ENCODE data around the gene TCN2. TPM values are rescaled to one million over a fixed set of nuclear protein-coding genes. Genes with fewer than 3 reads are reported as not detected.

The TCN2 gene
- total RNA-seq (2022; extraction: Qiagen RNA extraction) = 4.7 to 5.5 TPM (median 5.1 TPM) in 5 replicates

DNA sequence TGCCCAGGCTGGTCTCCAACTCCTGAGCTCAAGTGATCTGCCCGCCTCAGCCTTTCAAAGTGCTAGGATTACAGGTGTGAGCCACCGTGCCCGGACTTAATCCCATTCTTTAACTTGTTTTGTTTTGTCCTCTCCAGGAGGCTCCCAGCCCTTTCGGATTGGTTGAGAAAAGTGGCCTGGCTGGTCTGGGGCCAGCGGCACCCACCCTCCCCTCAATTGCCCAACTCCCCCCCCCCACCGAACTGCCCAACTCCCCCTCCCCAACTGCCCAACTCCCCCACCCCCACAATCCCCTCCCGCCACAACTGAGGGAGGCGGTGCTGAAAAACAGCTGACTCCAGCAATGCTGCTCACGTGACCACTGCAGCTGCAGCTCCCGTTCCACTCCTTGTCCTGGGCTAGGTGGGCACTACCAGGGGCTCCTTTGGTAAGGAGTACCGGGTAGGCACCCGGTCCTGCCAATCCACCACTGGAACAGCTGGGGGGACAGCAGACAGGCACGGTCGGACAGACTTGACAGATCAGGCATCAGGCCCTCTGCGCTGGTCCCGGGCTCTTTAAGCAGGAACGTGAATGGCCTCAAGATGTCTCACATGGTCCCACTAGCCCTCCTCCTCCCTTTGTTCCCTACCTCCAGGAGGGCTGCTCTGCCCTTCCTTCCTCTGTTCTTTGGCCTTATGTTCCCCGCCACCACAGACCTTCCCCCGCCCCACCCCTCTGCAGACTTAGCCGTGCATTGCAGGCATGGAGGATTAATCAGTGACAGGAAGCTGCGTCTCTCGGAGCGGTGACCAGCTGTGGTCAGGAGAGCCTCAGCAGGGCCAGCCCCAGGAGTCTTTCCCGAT is at the start of gene TCN2:
TCN2 (plus strand) TSS at position 720 of the 845 bp plus-strand sequence. CDS start 158 bp downstream, outside the sequence.

DNA sequence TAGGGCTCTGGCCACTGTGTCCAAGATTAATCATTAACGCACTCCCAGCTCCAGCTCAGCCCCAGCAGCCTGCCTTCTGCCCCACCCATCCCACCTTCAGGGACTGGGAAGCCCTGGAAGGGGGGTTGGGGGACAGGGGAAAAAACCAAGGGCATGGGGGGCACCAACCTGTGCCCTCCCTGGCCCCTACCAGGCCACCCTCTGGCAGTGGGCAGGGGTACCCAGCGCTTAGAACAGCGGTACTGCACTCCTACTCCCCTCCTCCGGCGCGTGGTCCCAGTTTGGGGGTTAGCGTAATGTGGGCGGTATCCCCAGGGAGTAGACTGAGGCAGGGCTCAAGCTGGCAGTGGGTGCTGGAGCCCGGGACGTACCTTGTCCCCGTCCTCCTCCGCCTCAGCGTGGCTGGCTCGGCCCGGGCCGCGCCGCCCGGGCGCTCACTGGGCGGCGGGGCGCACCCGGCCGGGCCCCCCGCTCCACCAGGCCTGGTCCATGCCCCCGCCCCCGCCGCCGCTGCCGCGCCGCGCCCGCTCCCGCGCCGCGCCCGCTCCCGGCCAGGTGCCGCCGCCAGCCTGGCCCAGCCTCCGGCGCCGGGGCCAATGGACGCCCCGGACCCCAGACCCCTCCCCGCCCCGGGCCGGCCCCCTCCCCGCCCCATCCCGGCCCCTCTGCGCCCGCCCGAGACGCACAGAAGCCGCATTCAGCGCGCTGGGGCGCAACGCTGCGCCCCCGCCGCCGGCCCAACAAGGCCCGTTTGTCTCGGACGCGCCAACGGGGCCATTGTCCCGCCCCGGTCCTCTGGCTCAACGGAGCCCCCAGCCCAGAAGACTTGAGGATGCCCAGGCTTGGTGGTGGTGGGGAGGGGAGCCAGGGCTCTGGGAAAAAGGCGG is 32.6 kb upstream of the TCN2 start, which contains the start of gene GAL3ST1:
GAL3ST1 (minus strand) TSS at position 571 of the 887 bp plus-strand sequence. CDS start 17,273 bp downstream, outside the sequence.

DNA sequence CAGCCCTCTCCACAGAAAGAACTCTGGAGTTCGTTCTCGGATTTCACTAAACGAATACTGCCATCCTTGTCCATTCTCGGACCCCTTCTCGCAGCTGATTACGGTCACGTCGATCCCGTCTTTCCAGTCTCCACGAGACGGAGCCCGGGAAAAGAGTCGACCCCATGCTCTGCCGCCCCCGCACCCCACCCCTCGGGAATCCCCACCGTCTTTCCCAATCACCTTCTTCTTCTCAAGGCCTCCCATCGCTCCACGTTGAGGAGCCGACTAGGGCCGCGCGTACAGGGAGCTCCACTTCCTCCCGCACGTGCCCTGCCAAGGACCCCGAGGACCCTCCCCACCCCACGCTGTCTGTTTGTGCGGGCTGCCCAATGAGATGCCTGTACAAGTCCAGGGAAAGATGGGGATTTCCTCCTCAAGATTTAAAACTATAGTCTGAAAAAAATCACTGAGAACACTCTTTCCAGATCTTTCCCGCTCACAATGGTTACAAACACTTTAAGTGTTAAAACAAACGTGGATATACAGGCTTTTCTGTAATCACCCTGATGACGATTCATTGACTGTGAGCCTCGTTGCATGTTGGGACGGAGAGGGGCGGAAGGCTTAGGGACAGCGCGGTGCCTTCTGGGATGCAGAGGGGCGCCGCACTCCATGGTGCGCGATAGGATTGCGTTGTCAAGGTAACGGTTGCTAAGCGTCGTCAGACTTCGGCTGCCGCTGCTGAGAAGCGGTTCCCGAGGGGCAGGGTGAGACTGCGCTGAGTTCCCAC is 15.2 kb upstream of the TCN2 start, which contains the start of gene PES1:
PES1 (minus strand) TSS at position 323 of the 772 bp plus-strand sequence; CDS start at position 246, 77 bp downstream.

DNA sequence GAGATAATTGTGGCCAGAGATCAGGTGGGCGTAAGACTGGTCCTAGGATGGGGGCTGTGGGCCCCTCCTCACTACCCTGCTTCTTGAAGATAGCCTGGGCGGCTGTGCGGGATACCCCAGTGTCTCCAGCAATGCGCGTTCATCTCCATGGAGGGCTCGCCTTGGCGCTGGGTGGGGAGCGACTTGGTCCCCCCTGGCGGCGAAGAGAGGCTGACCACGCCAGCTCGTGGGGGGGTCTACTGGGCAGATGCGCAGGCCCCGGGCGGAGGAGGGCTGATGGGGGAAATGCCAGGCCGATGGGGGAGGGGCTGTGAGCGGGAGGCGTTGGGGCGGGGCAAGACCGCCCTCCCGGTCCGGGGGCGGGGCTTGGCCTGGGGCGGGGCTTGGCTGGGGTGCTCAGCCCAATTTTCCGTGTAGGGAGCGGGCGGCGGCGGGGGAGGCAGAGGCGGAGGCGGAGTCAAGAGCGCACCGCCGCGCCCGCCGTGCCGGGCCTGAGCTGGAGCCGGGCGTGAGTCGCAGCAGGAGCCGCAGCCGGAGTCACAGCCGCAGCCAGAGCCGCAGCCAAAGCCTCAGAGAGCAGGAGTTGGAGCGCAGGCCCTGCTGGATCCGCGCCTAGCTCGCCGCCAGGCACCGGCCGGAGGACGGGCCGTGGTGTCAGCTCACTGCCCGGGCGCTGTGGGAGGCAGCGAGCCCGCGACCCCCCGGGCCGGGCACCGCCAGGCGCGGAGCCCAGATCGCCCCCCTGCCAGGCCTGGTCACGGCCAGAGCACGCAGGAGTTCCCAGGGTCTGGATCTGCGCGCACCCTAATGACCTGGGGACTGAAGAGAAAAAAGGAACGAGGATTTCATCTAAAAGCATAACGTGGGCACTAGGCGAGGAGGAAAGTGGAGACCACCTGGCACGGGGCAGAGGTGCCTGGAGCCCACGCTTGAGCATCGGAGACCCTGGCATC is 28.6 kb downstream of the TCN2 start, which contains the start of gene SLC35E4:
SLC35E4 (plus strand) TSS at position 509 of the 953 bp plus-strand sequence. CDS start 670 bp downstream, outside the sequence.

DNA sequence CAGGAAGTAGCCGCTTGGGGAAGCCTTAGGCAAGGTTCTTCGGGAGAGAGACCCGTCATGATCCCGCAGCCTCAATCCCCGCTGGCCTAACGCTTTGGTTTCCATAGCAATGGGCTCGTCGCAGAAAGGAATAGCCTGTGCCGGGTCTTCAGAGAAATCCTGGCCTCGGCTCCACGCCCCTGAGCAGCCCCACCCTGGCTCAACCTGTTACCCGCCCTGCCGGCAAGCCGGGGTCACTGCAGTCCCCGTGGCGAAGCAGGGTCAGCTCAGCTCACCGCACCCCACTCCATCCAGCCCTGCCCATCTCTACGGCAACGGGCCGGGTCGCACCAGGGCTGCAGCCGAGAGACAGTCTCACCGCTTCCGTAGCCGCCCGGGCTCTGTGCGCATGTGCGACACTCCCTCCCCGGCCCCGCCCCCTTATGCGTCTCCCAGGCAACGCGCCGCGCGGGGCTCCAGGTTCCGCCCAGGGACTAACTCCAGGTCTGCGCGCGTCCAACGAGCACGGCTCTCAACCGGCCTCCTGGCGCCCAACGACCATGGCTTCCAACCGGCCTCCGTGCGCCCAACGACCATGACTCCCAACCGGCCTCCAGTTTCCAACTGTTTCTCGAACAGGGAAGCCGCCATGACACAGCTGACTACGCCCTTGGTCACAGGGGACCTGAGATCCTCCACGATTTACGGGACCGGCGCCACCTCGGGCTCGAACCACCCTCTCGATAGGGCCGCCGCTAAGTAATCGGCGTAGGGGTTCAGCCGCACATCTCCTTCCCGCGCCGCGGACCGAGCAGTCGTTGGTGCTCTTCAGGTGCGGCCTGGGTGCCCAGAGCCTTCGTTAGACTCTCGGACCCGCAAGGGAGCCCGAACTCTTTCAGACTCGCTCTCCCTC is 60.8 kb downstream of the TCN2 start, which contains the start of gene DUSP18:
DUSP18 (minus strand) TSS at position 382 of the 892 bp plus-strand sequence. CDS start 3,872 bp downstream, outside the sequence.

Other genes with a start within 250 kb of the TCN2 start
- gene RNF215, start 219.8 kb upstream of the TCN2 start, total RNA-seq (2022; extraction: Qiagen RNA extraction) = 15.7 to 23.4 TPM (median 20.2 TPM) in 5 replicates
- 68.1 to 112 TPM (median 83.1 TPM) in 5 replicates for gene SEC14L2, start 210.2 kb upstream of the TCN2 start, total RNA-seq (2022; extraction: Qiagen RNA extraction)
- gene MTFP1, start 181.4 kb upstream of the TCN2 start, total RNA-seq (2022; extraction: Qiagen RNA extraction) = 65.6 to 72.5 TPM (median 68.0 TPM) in 5 replicates
- not detected in 5 replicates for gene SEC14L3, start 135.2 kb upstream of the TCN2 start, total RNA-seq (2022; extraction: Qiagen RNA extraction)
- 4.4 to 5.8 TPM (median 4.9 TPM) in 5 replicates for gene SEC14L4, start 101.5 kb upstream of the TCN2 start, total RNA-seq (2022; extraction: Qiagen RNA extraction)
- not detected in 5 replicates for gene SEC14L6, start 60.4 kb upstream of the TCN2 start, total RNA-seq (2022; extraction: Qiagen RNA extraction)
- 7.8 to 12.2 TPM (median 10.9 TPM) in 5 replicates for gene GAL3ST1, start 32.5 kb upstream of the TCN2 start, total RNA-seq (2022; extraction: Qiagen RNA extraction)
- gene PES1, start 15.3 kb upstream of the TCN2 start, total RNA-seq (2022; extraction: Qiagen RNA extraction) = 100 to 116 TPM (median 108 TPM) in 5 replicates
- gene SLC35E4, start 28.6 kb downstream of the TCN2 start, total RNA-seq (2022; extraction: Qiagen RNA extraction) = 4.9 to 7.0 TPM (median 6.4 TPM) in 5 replicates
- 3.6 to 5.2 TPM (median 4.4 TPM) in 5 replicates for gene DUSP18, start 60.7 kb downstream of the TCN2 start, total RNA-seq (2022; extraction: Qiagen RNA extraction)
- gene OSBP2, start 87.7 kb downstream of the TCN2 start, total RNA-seq (2022; extraction: Qiagen RNA extraction) = 7.6 to 9.5 TPM (median 8.4 TPM) in 5 replicates